HG03521 (cell line): ENCODE data around the gene THOC7.

ENCODE experiments used
- ATAC-seq: cut with Tn5 transposase; IDR thresholded peaks from one replicate; pipeline ENCODE4 v1.9.1; 2021; ENCODE audit warnings: mild to moderate bottlenecking, moderate library complexity; ENCODE audit not compliant: unreplicated experiment

The THOC7 gene

DNA sequence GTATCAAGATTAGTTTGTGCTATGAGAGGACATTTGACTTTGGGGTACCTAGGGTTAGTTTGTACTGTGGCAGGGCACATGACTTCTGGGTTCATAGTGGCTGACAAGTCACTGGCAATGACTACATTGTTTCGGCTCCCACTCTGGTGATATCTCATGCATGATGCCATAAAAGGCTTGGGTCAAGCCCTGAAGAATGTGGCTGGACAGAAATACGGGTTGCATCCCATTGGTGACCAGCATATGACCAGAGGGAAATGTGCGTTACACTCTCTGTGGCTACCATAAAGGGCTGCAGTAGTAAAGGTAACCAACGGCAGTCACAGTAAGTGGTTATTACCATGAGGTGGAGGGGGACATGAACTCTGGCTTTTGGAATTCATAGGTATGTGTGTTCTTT lies 18.4 kb downstream of the THOC7 start:
- ATAC-seq, result no peak

DNA sequence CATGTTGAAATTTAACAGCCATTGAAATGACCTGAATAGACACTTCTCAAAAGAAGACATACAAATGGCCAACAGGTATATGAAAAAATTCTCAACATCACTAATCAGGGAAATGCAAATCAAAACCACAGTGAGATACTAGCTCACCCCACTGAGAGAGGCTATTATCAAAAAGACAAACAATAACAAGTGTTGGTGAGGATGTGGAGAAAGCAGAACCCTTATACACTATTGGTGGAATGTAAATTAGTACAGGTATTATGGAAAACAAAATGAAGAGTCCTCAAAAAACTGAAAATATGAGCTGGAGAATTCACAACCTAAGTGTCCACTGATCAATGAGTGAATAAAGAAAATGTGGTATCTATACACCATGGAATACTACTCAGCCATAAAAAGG lies 21.5 kb downstream of the THOC7 start:
- ATAC-seq, result no peak

DNA sequence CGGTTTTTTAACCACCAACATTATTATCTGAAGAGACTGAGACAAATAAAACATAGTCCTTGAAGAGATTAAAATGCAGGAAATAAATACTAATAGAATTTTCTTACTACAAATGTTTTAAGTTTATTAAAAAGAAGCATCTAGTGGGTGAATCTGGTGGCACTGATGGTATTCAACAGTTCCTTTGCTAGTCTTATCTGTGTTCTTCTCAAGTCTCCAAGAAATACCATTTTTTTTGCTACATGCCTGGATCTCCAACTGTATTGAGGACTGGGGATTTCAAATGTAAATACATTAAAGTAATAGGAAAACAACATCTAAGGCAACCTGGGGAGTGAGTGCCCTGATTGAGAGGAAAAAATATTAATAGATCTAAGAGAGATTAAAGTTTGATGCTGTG lies 21.9 kb downstream of the THOC7 start:
- no peak for ATAC-seq

DNA sequence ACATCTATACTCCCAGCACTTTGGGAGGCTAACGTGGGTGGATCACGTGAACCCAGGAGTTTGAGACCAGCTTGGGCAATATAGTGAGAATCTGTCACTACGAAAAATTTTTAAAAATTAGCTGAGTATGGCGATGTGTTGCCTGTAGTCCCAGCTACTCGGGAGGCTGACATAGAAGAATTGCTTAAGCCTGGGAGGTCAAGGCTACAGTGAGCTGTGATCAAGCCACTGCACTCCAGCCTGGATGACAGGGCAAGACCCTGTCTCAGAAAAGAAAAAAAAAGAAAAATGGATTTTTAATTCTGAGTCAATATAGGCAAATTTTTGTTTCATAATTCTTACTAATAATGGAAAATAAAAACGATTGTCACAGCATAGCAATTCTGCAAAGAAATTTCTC lies 31.2 kb downstream of the THOC7 start:
- ATAC-seq, result no peak

DNA sequence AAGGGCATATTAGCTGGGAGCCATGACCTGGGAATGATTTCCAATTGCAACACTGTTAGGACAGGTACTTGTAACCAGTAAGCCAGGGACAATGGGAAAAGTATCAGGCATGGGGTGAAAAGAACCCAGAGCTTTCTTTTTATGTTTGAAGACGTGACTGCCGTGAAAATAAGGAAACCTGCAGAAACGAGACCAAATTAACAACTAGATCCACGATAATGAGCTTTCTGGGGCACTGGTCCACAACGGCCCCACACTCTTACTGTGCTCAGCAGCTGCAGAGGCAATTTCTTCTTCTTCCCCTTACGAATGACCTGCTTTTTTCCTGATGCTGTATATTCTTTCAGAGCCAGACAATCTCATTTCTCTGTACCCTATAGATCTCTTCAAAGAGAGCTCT lies 33.1 kb downstream of the THOC7 start:
- ATAC-seq, result no peak

DNA sequence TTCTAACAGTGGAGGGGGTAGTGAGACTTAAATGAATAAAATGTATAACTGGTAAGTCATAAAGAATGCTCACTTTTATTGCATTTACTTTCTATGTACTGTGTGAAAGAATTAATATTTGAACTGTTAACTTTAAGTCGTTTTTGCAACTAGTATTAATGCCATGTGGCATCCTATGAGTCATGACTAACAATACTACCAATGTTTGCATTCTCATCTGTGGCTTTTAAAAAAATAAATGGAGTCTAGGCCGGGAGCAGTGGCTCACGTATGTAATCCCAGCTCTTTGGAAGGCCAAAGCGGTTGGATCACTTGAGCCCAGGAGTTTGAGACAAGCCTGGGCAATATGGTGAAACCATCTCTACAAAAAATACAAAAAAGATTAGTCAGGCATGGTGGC lies 39.3 kb downstream of the THOC7 start:
- no peak for ATAC-seq

DNA sequence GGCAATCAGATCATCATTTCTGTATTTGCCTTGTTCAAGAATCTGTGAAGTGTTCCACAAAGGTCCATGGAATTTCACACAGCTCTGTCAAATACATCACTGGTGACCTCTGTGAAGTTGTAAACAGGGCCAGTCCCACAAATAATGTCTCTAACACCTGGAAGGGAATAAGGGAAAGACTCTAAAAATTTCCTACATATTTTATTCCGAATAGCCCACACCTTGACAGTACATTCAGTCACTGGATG lies 44.5 kb downstream of the THOC7 start, which contains the start of gene C3orf49:
Gene C3orf49, plus strand, starts transcription at position 149 of the 248 bp plus-strand sequence. CDS start 173 bp downstream, outside the sequence.
- no peak for ATAC-seq

DNA sequence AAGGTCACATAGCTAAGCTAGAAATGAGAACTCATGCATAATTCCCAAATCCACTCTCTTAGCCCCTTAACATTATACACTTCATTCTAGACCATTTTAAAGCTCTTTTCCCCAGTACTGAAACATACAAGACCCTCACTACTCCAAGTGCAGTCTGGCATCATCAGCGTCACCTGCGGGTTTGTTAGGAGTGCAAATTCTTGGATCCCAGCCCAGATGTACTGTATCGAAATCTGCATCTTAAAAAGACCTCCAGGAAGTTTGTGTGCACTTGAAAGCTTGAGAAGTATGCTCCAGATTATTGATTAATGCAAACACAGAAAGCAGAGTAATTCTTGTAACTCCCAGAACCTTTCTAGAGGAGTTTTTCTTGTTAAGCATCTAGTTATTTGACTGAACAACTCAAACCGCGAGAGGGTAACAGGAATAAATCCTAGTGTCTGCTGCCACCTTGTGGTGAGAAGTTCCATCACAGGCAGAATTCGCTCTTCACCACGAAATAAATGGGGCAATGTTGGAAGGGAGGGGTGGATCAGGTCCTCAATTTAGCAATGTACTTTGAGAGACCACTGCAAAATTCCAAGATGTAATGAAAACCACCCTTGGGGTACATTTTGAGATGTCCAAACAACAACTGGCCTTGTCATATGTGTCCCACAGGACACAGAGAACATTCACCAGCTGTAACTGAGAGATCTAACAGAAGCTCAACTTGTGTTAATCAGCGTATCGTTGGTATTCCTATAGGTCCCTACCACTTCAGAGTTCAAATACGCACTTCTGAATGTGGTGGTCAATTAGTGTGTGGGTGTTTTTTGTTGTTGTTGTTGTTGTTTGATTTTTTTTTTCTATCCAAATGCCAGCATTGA lies 45.1 kb downstream of the THOC7 start:
- no peak for ATAC-seq

DNA sequence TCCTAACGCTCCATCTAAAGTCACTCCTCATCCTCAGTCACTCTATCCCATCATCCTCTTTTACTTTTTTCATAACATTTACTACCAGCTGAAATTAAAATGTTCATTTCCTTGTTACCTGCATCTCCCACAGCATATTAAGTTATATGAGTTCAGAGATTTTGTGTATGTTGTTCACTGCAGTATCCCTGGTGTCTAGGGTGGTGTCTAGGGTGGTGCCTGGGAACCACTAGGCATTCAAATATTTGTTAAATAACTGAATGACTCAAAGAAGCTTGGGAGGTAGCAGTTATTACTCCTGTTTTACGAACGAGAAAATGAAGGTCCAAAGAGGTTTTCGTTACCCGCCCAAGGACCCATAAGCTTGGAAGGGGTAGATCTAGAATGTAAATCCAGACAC lies 46.4 kb downstream of the THOC7 start:
- no peak for ATAC-seq

DNA sequence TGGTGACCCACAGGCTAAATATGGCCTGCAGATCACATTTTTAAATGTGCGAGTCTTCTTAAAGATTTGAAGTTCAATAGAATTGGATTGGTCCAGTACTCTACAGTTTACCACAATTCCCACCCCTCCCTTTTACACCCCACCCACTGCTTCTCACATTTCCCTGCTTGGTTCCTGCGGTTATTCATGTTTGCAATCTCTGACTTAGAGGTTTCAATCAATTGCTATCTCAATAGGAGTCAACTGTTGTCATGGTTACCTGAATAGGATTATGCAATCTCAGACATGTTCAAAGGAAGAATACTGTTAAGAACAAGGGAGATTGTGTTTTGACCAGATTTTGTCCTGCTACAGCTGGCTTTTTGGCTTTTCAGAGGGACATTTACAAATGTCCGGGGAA lies 49.4 kb downstream of the THOC7 start:
- ATAC-seq, result no peak

DNA sequence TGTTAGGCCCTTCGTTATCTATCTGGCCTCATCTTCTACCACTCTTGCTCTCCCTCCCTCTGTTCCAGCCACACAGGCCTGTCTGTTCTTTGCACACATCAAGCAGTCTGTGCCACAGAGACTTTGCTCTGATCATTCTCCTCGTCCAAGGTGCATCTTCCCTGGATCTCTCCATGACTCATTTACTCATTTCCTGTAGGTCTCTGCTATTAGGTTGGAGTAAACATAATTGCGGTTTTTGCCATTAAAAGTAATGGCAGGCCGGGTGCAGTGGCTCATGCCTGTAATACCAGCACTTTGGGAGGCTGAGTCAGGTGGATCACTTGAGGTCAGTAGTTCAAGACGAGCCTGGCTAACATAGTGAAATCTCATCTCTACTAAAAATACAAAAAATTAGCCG lies 54.0 kb downstream of the THOC7 start:
- ATAC-seq, result no peak

DNA sequence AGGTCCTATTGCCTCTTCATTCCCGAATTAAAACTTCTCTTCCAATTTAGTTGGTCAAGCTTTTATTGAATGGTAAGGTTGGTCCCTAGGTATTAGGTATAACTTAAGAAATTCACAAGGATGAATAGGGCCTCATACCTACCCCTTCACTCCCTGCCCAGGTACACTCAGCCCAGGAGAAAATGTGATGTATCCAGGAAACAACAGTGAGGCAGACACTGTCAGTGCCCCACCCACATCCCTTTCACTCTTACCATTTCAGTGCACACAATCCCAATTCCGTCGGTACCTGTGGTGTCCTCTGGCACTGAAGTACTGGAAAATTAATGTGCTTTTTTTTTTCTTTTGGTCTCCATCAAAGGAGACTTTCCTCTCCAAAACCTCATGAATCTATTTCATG lies 55.0 kb downstream of the THOC7 start:
- ATAC-seq, result no peak

DNA sequence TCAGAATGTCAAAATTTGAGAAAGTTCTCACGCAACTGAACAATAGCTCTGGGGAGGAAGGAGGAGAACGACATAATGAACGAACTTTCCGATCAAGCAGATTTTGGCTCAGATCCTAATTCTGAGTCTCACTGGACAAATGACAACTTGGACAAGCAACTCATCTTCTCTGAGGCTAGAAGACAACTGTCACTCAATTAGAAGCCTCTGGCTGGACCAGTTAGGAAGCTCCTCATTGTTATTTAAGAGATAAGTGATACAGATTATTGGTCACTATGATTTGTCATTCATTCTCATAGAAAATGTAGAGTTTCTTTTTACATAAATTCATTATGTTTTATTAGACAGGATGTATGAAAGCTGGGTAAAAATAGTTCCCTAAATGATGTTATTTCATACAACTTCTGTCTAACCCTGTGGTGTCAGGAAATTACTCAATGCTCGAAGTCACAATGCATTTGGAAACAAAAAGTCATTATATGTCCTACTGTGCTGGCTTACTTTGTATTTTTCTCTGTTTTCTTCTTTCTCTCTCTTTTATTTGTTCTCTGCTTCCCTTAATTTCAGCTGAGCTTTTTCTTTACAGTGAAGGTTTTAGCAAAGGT lies 55.5 kb downstream of the THOC7 start:
- no peak for ATAC-seq

DNA sequence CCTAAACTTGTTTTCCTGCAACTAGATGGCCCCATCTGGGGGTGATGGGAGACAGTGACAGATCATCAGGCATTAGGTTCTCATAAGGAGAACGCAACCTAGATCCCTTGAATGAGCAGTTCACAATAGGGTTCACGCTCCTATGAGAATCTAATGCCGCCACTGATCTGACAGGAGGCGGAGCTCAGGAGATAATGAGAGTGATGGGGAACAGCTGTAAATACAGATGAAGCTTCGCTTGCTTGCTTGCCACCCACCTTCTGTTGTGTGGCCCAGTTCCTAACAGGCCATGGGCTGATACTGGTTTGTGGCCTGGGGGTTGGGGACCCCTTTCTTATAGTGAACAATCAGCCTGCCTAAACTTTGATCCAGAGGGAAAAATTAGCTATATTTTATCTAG lies 59.7 kb downstream of the THOC7 start:
- ATAC-seq, result no peak

DNA sequence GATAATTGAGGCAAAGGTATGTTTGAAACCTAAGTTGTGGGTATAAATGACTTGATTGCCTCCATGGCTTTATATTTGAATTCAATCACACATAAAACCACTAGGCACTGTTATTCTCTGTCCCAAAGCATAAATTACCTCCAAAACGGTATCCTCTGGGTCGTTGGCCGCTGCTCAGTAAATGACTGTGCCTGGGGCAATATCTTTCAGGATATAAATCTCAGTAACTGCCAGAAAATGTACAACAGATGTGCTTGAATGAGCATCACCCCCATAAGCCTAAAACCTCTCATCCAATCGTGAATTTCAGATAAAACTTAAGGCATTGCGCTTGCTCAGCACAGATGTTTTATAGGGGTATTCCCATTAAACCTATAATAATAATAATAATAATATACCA lies 63.5 kb downstream of the THOC7 start:
- no peak for ATAC-seq

DNA sequence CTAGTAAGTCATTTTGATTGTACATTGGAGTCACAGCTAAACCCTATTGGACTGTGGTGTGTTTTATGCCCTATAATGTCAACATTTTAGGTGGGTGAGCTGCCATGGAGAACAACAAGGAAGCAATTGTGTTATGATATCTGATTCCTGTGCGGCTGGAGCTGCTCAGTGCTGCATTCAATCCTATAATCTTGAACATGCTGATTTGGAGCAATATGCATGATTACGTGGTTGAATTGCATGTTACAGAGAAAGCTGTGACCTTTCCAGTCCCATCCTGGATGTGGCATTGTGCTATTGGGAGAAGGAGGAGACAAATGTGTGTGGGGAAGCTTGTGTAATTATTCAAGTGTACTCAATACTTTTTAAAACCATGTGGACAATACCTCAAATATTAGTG lies 64.7 kb downstream of the THOC7 start:
- ATAC-seq, result no peak

DNA sequence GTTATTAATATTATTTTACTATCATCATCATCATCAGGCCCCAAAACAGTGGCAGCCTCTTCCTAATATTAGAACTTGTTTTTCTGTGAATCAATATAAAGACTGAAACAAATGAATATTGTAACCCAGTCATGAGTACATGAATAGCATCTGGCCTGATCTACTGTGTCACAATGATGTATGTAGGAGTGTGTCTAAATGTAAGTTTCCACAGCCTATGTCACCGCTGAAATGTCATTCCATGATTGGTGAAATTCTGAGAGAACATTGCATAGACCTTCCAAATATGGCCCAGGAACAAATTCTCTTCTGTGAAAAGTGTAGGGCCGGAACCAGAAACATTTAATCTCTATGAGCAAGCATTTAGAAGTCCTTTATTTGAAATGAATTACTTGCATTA lies 65.1 kb downstream of the THOC7 start:
- no peak for ATAC-seq

DNA sequence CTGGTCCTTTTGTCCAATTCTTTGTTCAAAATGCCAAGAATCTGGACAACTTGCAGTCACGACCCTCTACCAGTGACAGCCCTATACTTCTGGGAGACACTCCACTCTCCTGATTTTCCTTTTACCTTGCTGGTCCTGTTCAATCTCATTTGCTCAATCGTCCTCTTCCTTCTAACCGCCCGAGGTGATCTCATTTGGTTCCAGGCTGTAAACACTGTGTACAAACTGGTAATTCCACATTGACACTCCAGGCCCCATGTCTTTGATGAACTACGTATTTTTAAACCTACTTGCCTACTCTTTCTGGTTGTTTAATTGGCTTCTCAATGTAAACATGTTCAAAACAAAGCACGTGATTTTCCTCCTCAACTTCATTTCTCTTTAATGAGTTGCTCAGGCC lies 68.2 kb downstream of the THOC7 start:
- no peak for ATAC-seq

DNA sequence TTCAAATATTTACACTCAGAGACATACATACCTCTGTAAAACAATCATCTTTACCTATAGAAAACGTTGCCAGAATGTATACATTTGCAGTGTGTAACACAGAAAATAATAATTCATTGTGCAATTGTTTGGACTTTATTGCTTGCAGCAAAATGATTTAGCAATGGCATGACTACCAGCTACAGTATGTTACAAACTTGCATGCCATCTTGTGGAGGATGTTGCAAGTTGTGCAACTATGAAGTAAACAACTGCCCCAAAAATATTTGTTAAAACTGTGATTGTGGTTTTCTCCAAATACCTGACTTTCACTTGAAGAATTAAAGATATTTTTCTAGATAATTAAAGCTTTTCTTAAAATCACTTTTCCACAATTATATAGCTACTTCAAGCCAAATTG lies 71.6 kb downstream of the THOC7 start:
- no peak for ATAC-seq
